Measurements from ENCODE around the gene LCN10.
"Not testable (repeated sequence)": the region's sequence is repeated elsewhere in the genome, so short reads cannot be mapped to it uniquely, and the experiment has no call there.

LCN10 gene

DNA sequence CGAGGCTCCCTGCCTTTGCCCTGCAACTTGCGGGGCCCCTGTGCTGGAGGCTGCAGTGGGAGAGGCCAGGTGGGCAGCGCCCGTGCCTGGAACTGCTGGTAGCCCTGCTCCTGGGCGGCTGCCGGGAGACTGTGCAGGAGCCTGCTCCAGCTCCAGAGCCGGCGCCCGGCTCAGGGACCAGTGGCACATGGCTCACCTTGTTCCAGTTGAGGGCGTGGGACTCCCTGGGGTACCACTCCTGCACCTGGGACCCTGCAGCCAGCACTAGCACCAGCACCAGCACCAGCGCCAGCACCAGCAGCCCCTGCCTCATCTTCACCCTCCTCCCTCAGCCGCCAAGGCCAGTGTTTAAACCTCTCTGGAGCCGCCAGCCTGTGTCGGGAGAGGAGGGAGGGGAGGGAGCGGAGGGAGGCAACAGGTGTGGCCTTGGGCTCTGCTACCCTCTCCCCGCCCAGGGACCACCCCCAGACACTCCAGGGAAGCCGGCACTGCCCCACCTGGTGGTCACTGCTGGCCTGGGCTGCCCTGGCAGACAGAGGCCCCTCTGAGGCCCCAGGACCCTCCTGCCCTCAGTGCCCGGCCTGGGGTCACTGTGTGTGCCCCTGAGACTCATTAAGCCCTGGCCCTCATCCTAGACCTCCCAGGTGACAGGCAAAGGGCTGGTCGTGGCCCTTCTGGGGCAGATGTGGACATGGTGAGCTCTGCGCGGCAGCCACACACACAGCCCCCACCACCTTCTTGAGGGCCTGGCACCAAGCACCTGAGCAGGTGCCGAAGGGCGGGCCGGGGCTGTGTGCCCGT is at the start of gene LCN10:
TSS of gene LCN10 (minus strand) at position 350 of the 801 bp plus-strand sequence. CDS start at position 313, 37 bp downstream.
- DNase-seq, result peak; percentile 47 to 73

DNA sequence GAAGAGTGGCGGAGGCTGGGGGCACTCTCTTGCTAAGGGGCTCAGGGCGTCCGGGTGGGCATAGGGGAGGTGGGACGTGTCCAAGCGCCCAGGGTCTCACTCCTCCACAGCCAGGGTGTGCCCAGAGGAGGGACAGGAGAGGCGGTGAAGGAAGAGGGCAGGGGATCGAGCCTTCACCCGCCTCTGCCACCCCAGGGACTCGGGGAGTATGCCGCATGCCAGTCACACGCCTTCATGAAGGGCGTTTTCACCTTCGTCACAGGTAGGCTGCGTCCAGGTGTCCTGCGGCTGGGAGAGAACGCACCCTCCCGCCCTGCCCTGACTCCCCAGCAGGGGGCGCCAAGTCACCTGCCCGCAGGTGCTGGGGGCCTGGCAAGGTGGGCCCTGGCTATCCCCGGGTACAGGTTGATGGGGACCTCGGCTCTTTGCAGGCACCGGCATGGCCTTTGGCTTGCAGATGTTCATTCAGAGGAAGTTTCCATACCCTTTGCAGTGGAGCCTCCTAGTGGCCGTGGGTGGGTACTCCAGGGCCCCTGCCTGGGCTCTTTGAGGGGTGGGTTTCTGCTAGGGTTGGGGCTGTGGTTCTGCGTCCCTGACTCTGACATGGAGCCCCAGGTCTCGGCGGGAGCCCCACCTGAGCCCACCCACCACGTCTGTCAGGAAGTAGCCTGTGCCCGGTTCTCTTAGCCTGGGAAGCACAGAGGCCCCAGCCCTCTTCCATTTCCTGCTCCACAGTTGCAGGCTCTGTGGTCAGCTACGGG is 49.0 kb upstream of the LCN10 start:
- DNase-seq, result peak in 1 of 2 experiments; percentile 63

DNA sequence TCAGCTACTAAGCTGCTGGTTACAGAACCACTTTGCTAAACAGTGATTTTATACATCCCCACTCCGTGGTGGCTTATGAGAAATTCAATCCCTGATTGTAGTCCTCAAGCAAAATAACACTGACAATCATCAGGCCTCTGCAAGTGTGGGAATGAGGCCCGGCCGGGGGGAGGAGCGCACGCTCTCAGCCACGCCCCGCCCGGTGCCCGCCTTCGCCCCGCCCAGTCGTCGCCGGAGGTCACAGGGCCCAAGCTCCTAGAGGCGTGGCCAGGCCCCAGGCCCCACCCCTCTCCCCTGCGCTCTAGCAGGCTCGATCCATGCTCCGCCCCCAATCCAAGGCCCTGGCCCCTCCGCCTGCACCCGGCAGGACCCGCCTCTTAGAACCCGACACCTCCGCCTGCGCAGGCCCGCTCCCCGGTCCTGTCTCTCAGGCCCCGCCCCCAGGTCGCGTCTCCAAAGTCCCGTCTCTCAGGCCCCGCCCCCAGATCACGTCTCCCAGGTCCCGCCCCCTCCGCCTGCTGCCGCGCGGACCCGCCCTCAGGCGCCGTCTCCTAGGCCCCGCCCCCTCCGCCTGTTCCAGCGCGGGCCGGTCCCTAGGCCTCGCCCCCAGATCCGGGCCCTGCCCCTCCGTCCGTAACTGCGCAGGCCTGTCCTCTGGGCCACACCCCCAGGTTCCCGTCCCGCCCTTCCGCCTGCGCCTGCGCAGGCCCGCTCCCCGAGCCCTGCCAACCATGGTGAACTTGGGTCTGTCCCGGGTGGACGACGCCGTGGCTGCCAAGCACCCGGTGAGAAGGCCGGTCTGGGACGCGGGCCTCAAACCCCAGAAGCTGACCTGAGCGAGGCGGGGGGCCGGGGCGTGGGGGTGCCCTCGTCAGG is 48.1 kb upstream of the LCN10 start, which contains the start of gene TMEM141:
TSS of gene TMEM141 (plus strand) at position 705 of the 876 bp plus-strand sequence. CDS start at position 732, 27 bp downstream.
- DNase-seq, result peak; percentile 99 to 100

DNA sequence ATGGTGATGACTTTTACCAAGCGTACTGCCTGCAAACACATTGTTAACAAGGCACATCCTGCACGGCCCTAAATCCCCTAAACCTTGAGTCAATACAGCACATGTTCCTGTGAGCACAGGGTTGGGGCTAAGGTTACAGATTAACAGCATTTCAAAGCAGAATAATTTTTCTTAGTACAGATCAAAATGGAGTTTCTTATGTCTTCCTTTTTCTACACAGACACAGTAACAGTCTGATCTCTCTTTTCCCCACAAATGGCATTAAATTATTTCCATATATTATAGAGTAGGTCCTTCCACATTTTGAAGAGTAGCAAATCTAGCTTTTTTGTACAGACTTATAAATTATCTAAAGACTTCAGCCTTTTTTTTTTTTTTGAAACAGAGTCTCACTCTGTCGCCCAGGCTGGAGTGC is 46.8 kb upstream of the LCN10 start:
- peak in 1 of 2 experiments; percentile 82 for DNase-seq

DNA sequence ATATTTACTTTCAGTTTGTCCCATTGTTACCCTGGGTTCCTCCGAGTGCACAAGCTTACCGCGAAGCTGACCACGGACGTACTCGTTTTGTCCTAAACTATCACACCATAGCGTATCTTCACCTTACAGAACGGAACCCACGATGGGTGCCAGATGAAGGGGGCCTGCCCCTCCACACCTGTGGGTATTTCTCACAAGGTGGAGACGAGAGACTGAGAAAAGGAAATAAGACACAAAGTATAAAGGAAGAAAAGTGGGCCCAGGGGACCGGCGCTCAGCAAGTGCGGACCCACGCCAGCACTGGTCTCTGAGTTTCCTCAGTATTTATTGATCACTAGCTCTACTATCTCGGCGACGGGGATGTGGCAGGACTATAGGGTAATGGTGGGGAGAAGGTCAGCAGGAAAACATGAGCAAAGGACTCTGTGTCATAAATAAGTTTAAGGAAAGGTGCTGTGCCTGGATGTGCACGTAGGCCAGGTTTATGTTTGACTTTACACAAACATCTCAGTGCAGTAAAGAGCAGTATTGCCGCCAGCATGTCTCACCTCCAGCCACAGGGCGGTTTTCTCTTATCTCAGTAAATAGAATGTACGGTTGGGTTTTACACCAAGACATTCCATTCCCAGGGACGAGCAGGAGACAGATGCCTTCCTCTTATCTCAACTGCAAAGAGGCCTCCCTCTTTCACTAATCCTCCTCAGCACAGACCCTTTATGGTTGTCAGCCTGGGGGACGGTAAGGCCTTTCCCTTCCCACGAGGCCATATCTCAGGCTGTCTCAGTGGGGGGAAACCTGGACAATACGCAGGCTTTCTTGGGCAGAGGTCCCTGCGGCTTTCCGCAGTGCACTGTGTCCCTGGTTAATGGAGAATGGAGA is 46.1 kb upstream of the LCN10 start:
- peak; percentile 62 to 82 for DNase-seq

DNA sequence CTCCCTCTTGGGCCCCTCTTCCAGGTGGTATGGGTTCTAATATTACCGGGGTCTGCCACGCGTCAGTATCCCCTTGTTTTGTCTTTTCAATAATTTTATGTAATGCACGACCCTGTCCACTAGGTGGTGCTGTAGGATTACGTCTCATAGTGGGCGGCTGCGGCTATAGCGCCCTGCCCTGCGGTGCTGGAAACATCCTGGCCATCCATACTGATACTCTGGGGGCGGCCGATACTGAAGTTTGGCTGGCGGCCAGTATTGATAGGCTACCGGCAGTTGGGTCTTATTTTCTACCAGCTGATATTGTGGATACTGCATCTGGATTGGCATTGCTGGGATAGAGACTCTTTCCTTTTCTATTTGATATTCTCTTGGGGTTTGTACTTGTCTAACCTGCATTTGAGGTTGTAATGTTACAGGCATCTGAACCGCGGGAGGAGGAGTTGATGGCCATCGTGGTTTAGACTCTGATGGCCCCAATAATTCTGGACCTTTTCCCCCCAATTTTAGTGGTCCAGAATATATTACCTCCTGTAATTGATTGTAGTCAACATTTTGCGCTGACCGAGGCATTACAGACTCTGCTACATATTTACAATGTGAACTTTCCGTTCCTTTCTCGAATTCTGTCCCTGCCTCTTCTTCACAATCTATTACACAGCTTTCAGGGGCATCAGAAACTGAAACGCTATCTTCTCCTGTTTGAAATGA is 45.1 kb upstream of the LCN10 start:
- DNase-seq, result peak; percentile 78 to 86

DNA sequence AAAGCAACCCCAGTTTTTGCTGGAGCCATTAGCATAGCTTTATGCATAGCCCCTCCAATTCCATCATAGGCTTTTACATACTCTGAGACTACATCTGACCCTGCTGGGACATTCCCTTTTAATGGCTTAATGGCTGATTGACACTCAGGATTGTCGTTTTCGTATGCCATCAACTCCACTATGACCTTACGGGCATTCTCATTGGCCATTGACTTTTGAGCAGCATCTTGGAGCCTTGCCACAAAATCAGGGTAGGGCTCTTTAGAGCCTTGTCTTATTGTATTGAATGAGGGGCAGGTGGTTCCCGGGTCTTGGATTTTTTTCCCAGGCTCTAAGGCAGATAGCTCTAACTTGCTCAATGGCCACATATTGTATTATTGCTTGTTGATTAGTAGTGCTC is 44.2 kb upstream of the LCN10 start:
- peak in 1 of 2 experiments; percentile 25 for DNase-seq

DNA sequence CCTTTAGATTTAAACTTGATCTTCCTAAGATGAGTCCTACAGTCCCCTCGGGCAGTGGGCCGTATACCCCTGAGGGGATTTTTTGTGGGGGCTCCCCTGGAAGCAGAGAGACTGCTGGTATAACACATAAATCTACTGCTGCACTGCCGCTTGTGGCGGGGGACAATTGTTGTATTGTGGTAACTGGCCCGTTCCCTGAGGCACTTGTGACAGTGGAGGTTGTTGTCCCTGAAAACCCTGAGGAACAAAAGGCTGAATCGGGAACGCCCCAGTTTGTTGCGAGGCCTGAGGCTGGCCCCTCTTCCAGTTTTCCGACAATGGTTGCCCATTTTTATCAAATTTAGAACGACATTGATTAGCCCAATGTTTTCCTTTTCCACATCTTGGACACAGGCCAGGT is 43.7 kb upstream of the LCN10 start:
- no peak for DNase-seq

DNA sequence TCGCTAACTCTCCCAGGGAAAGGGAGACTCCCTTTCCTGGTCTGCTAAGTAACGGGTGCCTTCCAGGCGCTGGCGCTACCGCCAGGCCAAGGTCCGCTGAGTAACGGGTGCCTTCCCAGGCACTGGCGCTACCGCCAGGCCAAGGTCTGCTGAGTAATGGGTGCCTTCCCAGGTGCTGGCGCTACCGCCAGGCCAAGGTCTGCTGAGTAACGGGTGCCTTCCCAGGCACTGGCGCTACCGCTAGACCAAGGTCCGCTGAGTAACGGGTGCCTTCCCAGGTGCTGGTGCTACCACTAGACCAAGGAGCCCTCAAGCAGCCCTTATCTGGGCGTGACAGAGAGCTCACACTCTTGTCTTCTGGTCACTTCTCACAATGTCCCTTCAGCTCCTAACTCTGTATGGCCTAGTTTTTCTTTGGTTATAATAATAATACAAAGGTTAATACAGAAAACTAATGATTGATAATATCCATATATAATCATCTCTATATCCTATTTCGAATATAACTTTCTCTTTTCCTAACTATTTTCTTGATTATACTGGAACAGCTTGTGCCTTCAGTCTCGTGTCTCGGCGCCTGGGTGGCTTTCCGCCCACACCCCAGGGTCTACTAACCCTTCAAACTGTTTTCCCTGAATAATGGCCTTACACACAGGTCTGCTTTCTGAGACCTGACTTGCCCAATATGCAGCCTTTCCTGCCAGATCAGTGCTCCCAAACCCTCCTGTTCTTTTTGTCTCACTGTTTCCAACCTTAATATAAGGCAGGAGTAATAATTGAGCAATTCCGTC is 43.0 kb upstream of the LCN10 start:
- DNase-seq, result not testable (repeated sequence)

DNA sequence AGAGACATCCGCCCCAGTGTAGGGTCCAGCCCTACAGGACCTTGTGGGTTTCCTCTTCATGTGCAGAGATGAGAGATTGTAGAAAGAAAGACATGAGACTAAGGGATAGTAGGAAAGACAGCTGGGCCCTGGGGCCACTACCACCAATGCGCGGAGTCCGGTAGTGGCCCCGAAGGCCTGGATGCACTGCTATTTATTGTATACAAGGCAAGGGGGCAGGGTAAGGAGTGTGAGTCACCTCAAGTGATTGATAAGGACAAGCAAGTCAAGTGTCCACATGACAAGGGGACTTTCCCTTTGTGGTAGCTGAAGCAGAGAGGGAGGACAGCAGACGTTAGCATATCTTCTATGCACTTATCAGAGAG is 42.2 kb upstream of the LCN10 start:
- DNase-seq, result no peak

DNA sequence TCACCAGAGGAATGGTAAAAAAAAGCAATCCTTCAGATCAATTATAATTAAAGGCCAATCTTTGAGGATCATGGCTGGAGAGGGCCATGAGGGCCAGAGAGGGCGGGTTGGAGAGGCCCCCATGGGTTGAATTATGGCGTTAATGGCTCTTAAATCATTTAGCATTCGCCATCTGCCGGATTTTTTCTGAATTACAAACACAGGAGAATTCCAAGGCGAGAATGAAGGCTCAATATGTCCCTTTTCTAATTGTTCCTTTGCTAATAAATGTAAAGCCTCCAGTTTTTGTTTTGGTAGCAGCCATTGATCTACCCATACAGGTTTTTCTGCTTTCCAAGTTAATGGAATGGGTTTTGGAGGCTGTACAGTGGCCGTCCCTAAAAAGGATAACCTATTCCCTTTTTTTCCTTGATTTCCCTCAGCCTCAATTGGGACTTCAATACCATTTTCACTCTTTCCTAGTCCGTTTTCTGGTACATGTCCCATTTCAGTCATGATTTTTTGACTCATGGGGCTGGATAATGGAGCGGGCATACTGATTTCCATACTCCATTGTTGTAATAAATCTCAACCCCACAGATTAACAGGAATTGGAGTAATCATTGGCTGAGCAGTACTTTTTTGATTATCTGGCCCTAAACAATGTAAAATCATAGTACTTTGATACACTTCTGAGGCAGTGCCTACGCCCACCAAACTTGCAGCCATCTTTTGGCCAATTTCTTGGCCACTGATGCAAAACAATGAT is 41.7 kb upstream of the LCN10 start:
- DNase-seq, result peak in 1 of 2 experiments; percentile 79

DNA sequence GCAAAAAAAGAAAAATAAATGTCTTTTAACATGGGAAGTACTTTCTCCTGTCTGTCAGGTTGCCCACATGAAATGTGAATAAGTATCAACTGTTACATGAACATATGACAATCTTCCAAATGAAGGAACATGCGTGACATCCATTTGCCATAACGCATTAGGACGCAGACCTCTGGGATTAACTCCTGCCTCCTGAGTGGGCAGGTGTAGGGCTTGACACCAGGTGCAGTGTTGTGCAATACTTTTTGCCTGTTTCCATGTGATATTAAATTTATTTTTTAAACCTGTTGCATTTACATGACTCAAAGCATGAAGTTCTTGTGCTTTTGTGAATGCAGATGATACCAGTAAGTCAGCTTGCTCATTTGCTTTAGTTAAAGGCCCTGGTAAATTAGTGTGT is 39.7 kb upstream of the LCN10 start:
- no peak for DNase-seq

DNA sequence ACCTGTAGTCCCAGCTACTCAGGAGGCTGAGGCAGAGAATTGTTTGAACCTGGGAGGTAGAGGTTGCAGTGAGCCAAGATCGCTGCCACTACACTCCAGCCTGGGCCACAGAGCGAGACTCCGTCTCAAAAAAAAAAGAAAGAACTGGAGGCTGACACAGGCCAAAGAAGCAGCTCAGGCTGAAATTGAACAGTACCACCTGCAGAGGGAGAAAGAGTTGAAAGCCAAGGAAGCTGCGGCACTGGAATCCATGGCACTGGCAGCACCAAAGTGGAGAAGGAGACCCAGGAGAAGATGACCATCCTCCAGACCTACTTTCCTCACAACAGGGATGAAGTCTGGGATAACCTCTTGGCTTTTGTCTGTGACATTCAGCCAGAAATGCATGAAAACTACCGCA is 37.1 kb upstream of the LCN10 start:
- no peak for DNase-seq

DNA sequence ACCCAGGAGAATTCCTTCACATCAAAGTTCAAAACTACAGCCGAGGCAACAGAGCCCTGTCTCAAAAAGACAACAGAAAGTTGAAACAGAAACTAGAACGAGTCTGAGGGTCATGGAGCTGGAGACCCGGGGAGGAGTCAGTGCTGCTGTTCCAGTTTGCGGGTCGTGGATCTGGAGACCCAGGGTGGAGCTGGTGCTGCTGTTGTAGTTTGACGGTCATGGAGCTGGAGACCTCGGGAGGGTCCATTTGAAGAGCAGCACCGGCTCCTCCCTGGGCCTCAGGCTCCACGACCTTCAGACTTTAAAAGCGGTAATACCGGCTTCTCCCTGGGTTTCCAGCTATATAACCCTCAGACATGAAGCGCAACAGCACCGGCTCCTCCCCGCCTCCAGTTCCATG is 34.6 kb upstream of the LCN10 start:
- no peak for DNase-seq

DNA sequence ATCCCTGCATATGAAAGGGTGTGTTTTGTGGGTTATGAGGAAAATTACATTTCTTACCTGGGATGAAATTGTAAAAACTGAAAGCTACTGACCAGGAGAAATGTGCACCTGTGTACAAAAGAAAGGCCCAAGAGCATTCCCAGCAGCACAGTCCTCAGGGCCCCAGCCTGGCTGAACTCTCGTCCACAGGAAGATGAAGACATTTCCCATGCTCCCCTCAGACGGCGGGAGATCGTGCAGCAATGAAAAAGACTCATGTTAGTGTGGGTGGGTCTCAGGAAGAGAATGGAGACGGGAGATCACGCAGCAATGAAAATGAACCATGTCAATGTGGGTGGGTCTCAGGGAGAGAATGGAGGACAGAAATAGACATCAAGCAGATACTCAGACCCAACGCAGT is 34.2 kb upstream of the LCN10 start:
- DNase-seq, result no peak

DNA sequence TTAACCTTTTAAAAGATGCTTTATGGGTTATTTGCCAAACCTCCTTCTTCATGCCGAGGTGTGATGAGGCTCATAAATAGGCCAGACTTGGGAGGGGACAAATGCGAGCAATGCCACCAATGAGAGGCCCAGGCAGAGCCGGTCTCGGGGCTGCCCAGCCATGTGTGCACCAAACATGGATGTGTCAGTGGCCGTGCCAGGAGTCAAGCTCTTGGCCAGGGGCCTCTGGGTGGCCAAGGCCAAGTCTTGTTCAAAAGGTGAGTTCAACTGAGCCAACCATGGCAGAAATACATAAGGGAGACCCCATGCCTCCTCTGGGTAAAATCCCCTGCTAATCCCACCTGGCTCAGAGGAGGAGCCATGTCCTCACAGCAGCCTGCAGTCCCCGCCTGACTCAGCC is 32.5 kb upstream of the LCN10 start:
- no peak for DNase-seq

DNA sequence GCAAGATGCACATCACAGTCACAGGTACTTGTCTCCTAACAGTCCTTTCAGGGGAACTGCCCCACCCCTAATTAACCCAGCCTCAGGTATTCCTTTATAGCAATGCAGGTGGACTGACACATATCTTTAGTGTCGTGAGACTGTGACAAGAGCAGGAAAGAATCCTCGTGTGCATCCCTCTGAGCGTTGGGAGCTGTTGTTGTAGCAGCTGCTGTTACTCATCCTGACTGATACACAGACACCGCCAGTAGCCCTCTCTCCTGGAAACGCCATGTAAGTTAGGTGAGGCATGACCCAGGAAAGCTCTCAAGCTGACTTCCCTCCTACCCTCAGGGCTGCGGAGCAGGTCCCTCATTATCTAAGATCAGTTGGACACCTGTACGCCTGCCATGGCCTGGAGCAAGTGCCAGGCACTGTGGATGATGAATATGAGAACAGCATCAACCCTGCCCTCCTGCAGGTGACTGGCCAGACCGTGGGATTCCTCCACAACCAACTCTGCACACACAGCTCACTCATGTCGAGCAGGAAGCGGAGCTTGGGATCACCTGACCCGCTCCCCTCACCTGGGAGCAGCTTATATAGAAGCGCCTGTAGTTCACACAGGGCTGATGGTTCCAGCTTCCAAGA is 31.8 kb upstream of the LCN10 start:
- no peak for DNase-seq

DNA sequence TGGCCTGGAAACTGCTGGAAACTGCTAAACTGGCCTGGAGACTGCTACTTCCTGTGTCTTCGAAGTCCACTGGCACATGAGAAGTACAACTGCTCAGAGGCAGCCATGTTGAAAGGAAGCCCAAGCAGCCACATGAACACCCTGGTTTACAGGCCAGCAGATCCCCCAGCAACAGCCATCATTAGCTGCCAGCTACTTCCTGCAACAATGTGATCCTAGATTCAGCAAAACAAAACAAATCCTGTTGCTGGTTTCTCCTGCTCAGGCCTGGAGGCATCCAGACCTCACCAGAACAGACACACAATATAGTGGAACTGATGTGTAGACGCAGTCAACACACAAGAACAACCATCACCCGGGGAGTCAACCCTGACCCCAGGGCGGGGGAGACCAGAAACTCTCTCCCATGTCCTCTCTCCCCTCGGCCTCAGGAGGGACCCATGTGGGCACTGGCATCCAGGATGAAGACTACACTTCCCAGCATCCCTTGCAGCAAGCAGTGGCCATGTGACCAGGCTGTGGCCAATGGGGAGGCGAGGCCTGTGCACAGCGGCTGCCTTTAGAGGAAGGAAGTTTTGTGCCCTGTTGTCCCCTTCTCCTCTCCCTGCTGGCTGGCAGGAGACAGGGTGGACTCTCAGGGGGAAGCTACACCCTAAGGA is 30.8 kb upstream of the LCN10 start:
- peak in 1 of 2 experiments; percentile 49 for DNase-seq
